DND-41 (cell line): Measurements from ENCODE around the gene PPP1R1B.

Source experiments
- ATAC-seq: fragments of 200-7000 bp; cut with Tn5 transposase; 3 replicates; pipeline ENCODE4 v1.9.1; 2021; ENCODE audit warnings: low read depth; ENCODE audit not compliant: insufficient read depth
- DNase-seq: peaks from one replicate; pipeline ENCODE4 v3.0.0-alpha.2; 2020
- H2AFZ ChIP-seq: 2 replicates; pipeline ENCODE4 v1.6.0; 2012; ENCODE audit warnings: low read depth, low read length
- H3K27ac ChIP-seq: 2 replicates; pipeline ENCODE4 v1.5.1; 2012; ENCODE audit warnings: low read length, inconsistent platforms
- H3K27me3 ChIP-seq: fragments of 200-600 bp; sonication (generic); 2 replicates; pipeline ENCODE4 v1.6.0; 2012; ENCODE audit warnings: low read length, mild to moderate bottlenecking, inconsistent platforms; ENCODE audit not compliant: insufficient read depth, poor library complexity
- H3K36me3 ChIP-seq: 2 replicates; pipeline ENCODE4 v1.5.1; 2012; ENCODE audit warnings: low read length, inconsistent platforms; ENCODE audit not compliant: insufficient read depth
- H3K4me1 ChIP-seq: 2 replicates; pipeline ENCODE4 v1.5.1; 2012; ENCODE audit warnings: mild to moderate bottlenecking, low read length; ENCODE audit not compliant: insufficient read depth
- H3K4me2 ChIP-seq: 2 replicates; pipeline ENCODE4 v1.6.0; 2012; ENCODE audit warnings: mild to moderate bottlenecking, moderate library complexity, low read length, inconsistent platforms; ENCODE audit not compliant: insufficient read depth
- H3K4me3 ChIP-seq, 2 experiments: fragments of 200-600 bp in 1 of 2; shearing (Covaris generic) in 1 of 2; 2 replicates each; pipeline ENCODE4 v1.5.1; 2012 to 2016; ENCODE audit warnings: inconsistent platforms in 2 of 2, low read length in 2 of 2, mild to moderate bottlenecking in 2 of 2, low read depth in 1 of 2, moderate library complexity in 1 of 2
- H3K79me2 ChIP-seq: 2 replicates; pipeline ENCODE4 v1.6.0; 2012; ENCODE audit warnings: low read length, inconsistent platforms; ENCODE audit not compliant: insufficient read depth
- H3K9ac ChIP-seq: 2 replicates; pipeline ENCODE4 v1.6.0; 2012; ENCODE audit warnings: low read depth, mild to moderate bottlenecking, inconsistent platforms, low read length, moderate library complexity
- H3K9me3 ChIP-seq: 2 replicates; pipeline ENCODE4 v1.5.1; 2012; ENCODE audit warnings: low read length, moderate library complexity, mild to moderate bottlenecking, inconsistent platforms; ENCODE audit not compliant: insufficient read depth, severe bottlenecking
- H4K20me1 ChIP-seq: 2 replicates; pipeline ENCODE4 v1.6.0; 2012; ENCODE audit warnings: low read length; ENCODE audit not compliant: insufficient read depth
- CTCF ChIP-seq: IDR thresholded peaks from 2 replicates; pipeline ENCODE4 v1.5.1; 2012; ENCODE audit warnings: borderline replicate concordance, low read length, moderate library complexity, mild to moderate bottlenecking; ENCODE audit not compliant: poor library complexity, severe bottlenecking; ENCODE audit errors: extremely low read depth
- EZH2 ChIP-seq: IDR thresholded peaks from 3 replicates; pipeline ENCODE4 v1.6.1; 2012; ENCODE audit warnings: borderline replicate concordance, low read depth, mild to moderate bottlenecking, moderate library complexity, low read length, inconsistent platforms; ENCODE audit not compliant: severe bottlenecking

Gene PPP1R1B

GRCh38 chr17:39653662-39654331 lies 27.0 kb downstream of the PPP1R1B start:
- DNase-seq (peak; percentile 76), ATAC-seq (peak; percentile 85)
- Histone ChIP-seq H3K9ac (no peak overlapping the region), H3K27ac (no peak overlapping the region), H3K4me3 (no peak overlapping the region), H3K79me2 (peaks cover 17% of the 10 kb centered on the region), H3K4me1 (no peaks in the 10 kb centered on the region), H4K20me1 (peaks cover 44% of the 10 kb centered on the region), H3K9me3 (no peaks in the 10 kb centered on the region), H2AFZ (no peak overlapping the region), H3K27me3 (no peaks in the 10 kb centered on the region), H3K36me3 (peaks cover 36% of the 10 kb centered on the region), H3K4me2 (no peak overlapping the region)
- TF ChIP-seq CTCF (peak; percentile 99), EZH2 (no peak)

GRCh38 chr17:39655105-39655504 lies 28.4 kb downstream of the PPP1R1B start:
- TF ChIP-seq EZH2 (no peak), CTCF (no peak)
- Histone ChIP-seq H3K27ac (no peak overlapping the region), H3K4me3 (no peak overlapping the region), H3K36me3 (peaks cover 48% of the 10 kb centered on the region), H3K9me3 (no peaks in the 10 kb centered on the region), H2AFZ (no peak overlapping the region), H3K4me1 (no peaks in the 10 kb centered on the region), H3K79me2 (peaks cover 13% of the 10 kb centered on the region; the same call in 1 of the 2 replicates), H3K4me2 (no peak overlapping the region), H3K9ac (no peak overlapping the region), H4K20me1 (peaks cover 39% of the 10 kb centered on the region), H3K27me3 (no peaks in the 10 kb centered on the region)
- DNase-seq (no peak), ATAC-seq (no peak)

- H3K4me1 ChIP-seq, result no peaks in the 10 kb centered on the region
- no peak for DNase-seq
- peaks cover 78% of the 10 kb centered on the region for H3K36me3 ChIP-seq
- H3K9ac ChIP-seq, result no peak overlapping the region
- H2AFZ ChIP-seq, result no peak overlapping the region
- peaks cover 29% of the 10 kb centered on the region for H4K20me1 ChIP-seq
- H3K4me2 ChIP-seq, result no peak overlapping the region
- peaks cover 11% of the 10 kb centered on the region; the same call in 1 of the 2 replicates for H3K79me2 ChIP-seq
- no peak overlapping the region for H3K4me3 ChIP-seq
- no peak for ATAC-seq
- H3K9me3 ChIP-seq, result no peaks in the 10 kb centered on the region
- H3K27ac ChIP-seq, result no peak overlapping the region
- TF ChIP-seq CTCF, result no peak
- TF ChIP-seq EZH2, result no peak
- no peaks in the 10 kb centered on the region for H3K27me3 ChIP-seq
Observed at GRCh38 chr17:39658346-39658745, 31.6 kb downstream of the PPP1R1B start.
